GM23338 (cell line): ENCODE data around the gene CACNA2D4. TPM values are rescaled to one million over a fixed set of nuclear protein-coding genes. Genes with fewer than 3 reads are reported as not detected.

Experiments
- ATAC-seq: fragments of 200-7000 bp; cut with Tn5 transposase; 3 replicates; pipeline ENCODE4 v1.9.1; 2020
- DNase-seq: peaks from one replicate; pipeline ENCODE4 v3.0.0-alpha.2; 2015; ENCODE audit warnings: low spot score
- H2AFZ ChIP-seq: fragments of 200-600 bp; sonication (generic); 2 replicates; pipeline ENCODE4 v1.8.0; 2016; ENCODE audit warnings: antibody characterized with exemption, mild to moderate bottlenecking, moderate library complexity
- H3F3A ChIP-seq: fragments of 200-600 bp; sonication (generic); replicated peaks from 2 replicates; pipeline ENCODE4 v1.8.0; 2017; ENCODE audit warnings: antibody characterized with exemption, mixed run types, low read depth
- H3K27ac ChIP-seq: fragments of 200-600 bp; sonication (generic); 2 replicates; pipeline ENCODE4 v1.6.1; 2016; ENCODE audit warnings: low read depth
- H3K27me3 ChIP-seq: fragments of 200-600 bp; sonication (generic); 2 replicates; pipeline ENCODE4 v1.8.0; 2016; ENCODE audit warnings: mild to moderate bottlenecking, mixed run types, moderate library complexity; ENCODE audit not compliant: insufficient read depth
- H3K36me3 ChIP-seq: fragments of 200-600 bp; sonication (generic); 2 replicates; pipeline ENCODE4 v1.8.0; 2016; ENCODE audit warnings: mild to moderate bottlenecking; ENCODE audit not compliant: insufficient read depth
- H3K4me1 ChIP-seq: fragments of 200-600 bp; sonication (generic); 2 replicates; pipeline ENCODE4 v1.8.0; 2016; ENCODE audit warnings: mild to moderate bottlenecking, moderate library complexity; ENCODE audit not compliant: insufficient read depth
- H3K4me2 ChIP-seq: fragments of 200-600 bp; sonication (generic); 2 replicates; pipeline ENCODE4 v1.7.1; 2017; ENCODE audit warnings: mixed run types
- H3K4me3 ChIP-seq: fragments of 200-600 bp; sonication (generic); 2 replicates; pipeline ENCODE4 v1.6.1; 2016; ENCODE audit warnings: mixed run types
- H3K79me2 ChIP-seq: fragments of 200-600 bp; sonication (generic); replicated peaks from 2 replicates; pipeline ENCODE4 v1.8.0; 2017; ENCODE audit warnings: mild to moderate bottlenecking; ENCODE audit not compliant: insufficient read depth
- H3K9me2 ChIP-seq: fragments of 200-600 bp; sonication (generic); 2 replicates; pipeline ENCODE4 v1.8.0; 2017; ENCODE audit not compliant: insufficient read depth
- H4K20me1 ChIP-seq: fragments of 200-600 bp; sonication (generic); replicated peaks from 2 replicates; pipeline ENCODE4 v1.8.0; 2017; ENCODE audit warnings: mild to moderate bottlenecking; ENCODE audit not compliant: insufficient read depth
- H3K27ac Mint-ChIP-seq: 2 replicates; pipeline ENCODE4 v1.8.0; 2020; ENCODE audit warnings: inconsistent platforms, mild to moderate bottlenecking, moderate library complexity, mixed read lengths
- H3K27me3 Mint-ChIP-seq: 3 replicates; pipeline ENCODE4 v1.8.0; 2022; ENCODE audit warnings: low read depth, mild to moderate bottlenecking, moderate library complexity, mixed read lengths, inconsistent platforms; ENCODE audit not compliant: insufficient read depth, poor library complexity
- H3K36me3 Mint-ChIP-seq: 3 replicates; pipeline ENCODE4 v1.8.0; 2021; ENCODE audit warnings: low read depth, mild to moderate bottlenecking, inconsistent platforms, moderate library complexity, mixed read lengths
- H3K4me1 Mint-ChIP-seq: 3 replicates; pipeline ENCODE4 v1.8.0; 2020; ENCODE audit warnings: mild to moderate bottlenecking, inconsistent platforms, mixed read lengths
- H3K4me3 Mint-ChIP-seq: 3 replicates; pipeline ENCODE4 v1.8.0; 2021; ENCODE audit warnings: moderate library complexity, mild to moderate bottlenecking, inconsistent platforms, mixed read lengths
- H3K9me3 Mint-ChIP-seq: 3 replicates; pipeline ENCODE4 v1.8.0; 2020; ENCODE audit warnings: moderate library complexity, mild to moderate bottlenecking, inconsistent platforms, mixed read lengths
- CREB1 ChIP-seq: fragments of 250-450 bp; sonication (Bioruptor Pico); IDR thresholded peaks from 2 replicates; pipeline ENCODE4 v1.5.0; 2020; ENCODE audit warnings: low read depth, mild to moderate bottlenecking, moderate library complexity
- EZH2 ChIP-seq: fragments of 200-600 bp; sonication (generic); IDR thresholded peaks from one replicate; pipeline ENCODE4 v1.8.0; 2017; ENCODE audit warnings: antibody characterized with exemption, mild to moderate bottlenecking, low read depth; ENCODE audit not compliant: unreplicated experiment
- EZH2phosphoT487 ChIP-seq: fragments of 200-600 bp; sonication (generic); IDR thresholded peaks from one replicate; pipeline ENCODE4 v1.8.1; 2018; ENCODE audit warnings: antibody characterized with exemption; ENCODE audit not compliant: unreplicated experiment
- JUNB ChIP-seq: IDR thresholded peaks from one replicate; pipeline ENCODE4 v1.6.1; 2016; ENCODE audit warnings: antibody characterized with exemption; ENCODE audit not compliant: unreplicated experiment
- NANOG ChIP-seq: IDR thresholded peaks from 2 replicates; pipeline ENCODE4 v1.6.1; 2016; ENCODE audit warnings: antibody characterized with exemption, borderline replicate concordance
- POLR2AphosphoS5 ChIP-seq: IDR thresholded peaks from 2 replicates; pipeline ENCODE4 v1.6.1; 2016; ENCODE audit warnings: antibody characterized with exemption, low read depth
- STAT1 ChIP-seq: IDR thresholded peaks from one replicate; pipeline ENCODE4 v1.6.1; 2016; ENCODE audit warnings: antibody characterized with exemption; ENCODE audit not compliant: unreplicated experiment
- ZNF114 ChIP-seq: fragments of 250-450 bp; sonication (Bioruptor Pico); IDR thresholded peaks from 2 replicates; pipeline ENCODE4 v1.5.0; 2020; ENCODE audit warnings: mild to moderate bottlenecking, moderate library complexity
- ZNF331 ChIP-seq: fragments of 250-450 bp; sonication (Bioruptor Pico); IDR thresholded peaks from 2 replicates; pipeline ENCODE4 v1.5.0; 2020; ENCODE audit warnings: low read depth, mild to moderate bottlenecking, moderate library complexity
- polyA plus RNA-seq: library from polyadenylated mRNA; unstranded; fragments of >200 nt; fragmentation: Nextera tagmentation; extraction: Ambion mirVana; gene quantifications from 2 replicates; pipeline ENCODE4 v1.2.1, GENCODE V29; 2016
- total RNA-seq: library from RNA; depleted of rRNA; stranded (reverse); fragments of >200 nt; shearing (Covaris generic); gene quantifications from 2 replicates; pipeline ENCODE4 v1.2.3, GENCODE V29; 2014
- TF ChIP-seq, protein P1 (sequence below), 2 experiments: fragments of 200-600 bp in 1 of 2; sonication (generic) in 1 of 2; conservative IDR thresholded peaks; 2 replicates each; pipeline versions ENCODE4 v1.5.1 to v1.6.1; 2016 to 2017; ENCODE audit warnings: antibody characterized with exemption in 2 of 2, low read depth in 2 of 2, mild to moderate bottlenecking in 2 of 2, moderate library complexity in 1 of 2
- TF ChIP-seq, protein P2 (sequence below): IDR thresholded peaks from one replicate; pipeline ENCODE4 v1.6.1; 2018; ENCODE audit warnings: antibody characterized with exemption; ENCODE audit not compliant: unreplicated experiment
- TF ChIP-seq, protein P3 (sequence below): fragments of 250-450 bp; sonication (Bioruptor Pico); IDR thresholded peaks from 2 replicates; pipeline ENCODE4 v1.5.0; 2020; ENCODE audit warnings: mild to moderate bottlenecking, moderate library complexity
- TF ChIP-seq, protein P4 (sequence below): IDR thresholded peaks from 2 replicates; pipeline ENCODE4 v1.6.1; 2016; ENCODE audit warnings: antibody characterized with exemption

Gene CACNA2D4
- total and polyA plus RNA-seq, 2 experiments from 2014 or later: 0.07 to 0.24 TPM

DNA sequence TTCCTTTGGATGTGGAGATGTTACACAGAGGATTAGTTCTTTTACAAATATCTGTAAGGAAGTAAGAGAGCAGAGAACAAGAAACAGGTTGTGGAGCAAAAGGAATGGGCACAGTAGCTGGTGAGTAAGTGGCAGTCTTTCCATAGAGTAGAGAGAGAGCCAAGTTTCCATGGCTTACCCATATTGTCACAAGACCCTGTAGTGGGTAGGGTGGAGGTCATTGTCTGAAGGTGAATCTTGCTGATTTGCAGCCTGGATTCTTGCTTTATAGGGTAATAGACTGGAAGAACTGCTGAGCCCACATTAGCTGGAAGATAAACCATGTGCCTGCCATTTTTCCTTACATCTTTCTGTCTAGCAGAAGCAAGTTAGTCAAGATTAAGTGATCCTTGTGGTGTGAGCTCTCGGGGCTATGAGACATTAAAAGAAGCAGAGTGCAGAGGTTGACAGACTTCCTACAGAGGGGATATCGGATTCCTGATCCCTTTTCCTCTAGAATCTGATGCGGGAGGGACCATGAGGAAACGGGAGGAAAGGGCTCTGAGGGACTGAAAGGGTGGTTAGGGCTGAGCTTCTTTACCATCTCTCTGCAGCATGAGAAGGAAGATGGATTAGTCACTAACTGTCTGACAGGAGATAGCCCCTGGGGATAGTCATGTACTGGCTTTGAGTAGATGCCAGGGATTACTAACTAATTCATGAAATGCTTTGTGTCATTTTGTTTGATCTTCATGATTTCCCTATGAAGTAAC, 142.1 kb downstream of the CACNA2D4 start:
- Histone ChIP-seq H3K27me3 (no peaks in the 10 kb centered on the region), H3F3A (no peaks in the 10 kb centered on the region), H3K4me3 (no peak overlapping the region), H4K20me1 (0 out of 2 replicates have a peak, but pooled peaks cover 23% of the 10 kb centered on the region), H3K36me3 (peaks cover 3% of the 10 kb centered on the region; the same call in 1 of the 2 replicates), H3K9me2 (no peaks in the 10 kb centered on the region), H3K4me1 (0 out of 2 replicates have a peak, but pooled peaks cover 13% of the 10 kb centered on the region), H3K4me2 (no peak overlapping the region), H2AFZ (no peak overlapping the region), H3K27ac (no peak overlapping the region), H3K79me2 (peaks cover 46% of the 10 kb centered on the region)
- Mint-ChIP-seq H3K27me3 (no peaks in the 10 kb centered on the region), H3K9me3 (no peaks in the 10 kb centered on the region), H3K4me3 (no peak overlapping the region), H3K4me1 (peaks cover 23% of the 10 kb centered on the region; the same call in 2 of the 3 replicates), H3K27ac (no peak overlapping the region), H3K36me3 (no peaks in the 10 kb centered on the region; the same call in 1 of the 3 replicates)
- no peak for DNase-seq
- TF ChIP-seq ZNF114 (CRISPR knock-in tag) (no peak), EZH2 (no peak), CREB1 (CRISPR knock-in tag) (no peak), EZH2phosphoT487 (no peak), ZNF331 (CRISPR knock-in tag) (no peak), POLR2AphosphoS5 (no peak), STAT1 (no peak), NANOG (no peak), JUNB (no peak)
- TF ChIP-seq, protein P1, sequence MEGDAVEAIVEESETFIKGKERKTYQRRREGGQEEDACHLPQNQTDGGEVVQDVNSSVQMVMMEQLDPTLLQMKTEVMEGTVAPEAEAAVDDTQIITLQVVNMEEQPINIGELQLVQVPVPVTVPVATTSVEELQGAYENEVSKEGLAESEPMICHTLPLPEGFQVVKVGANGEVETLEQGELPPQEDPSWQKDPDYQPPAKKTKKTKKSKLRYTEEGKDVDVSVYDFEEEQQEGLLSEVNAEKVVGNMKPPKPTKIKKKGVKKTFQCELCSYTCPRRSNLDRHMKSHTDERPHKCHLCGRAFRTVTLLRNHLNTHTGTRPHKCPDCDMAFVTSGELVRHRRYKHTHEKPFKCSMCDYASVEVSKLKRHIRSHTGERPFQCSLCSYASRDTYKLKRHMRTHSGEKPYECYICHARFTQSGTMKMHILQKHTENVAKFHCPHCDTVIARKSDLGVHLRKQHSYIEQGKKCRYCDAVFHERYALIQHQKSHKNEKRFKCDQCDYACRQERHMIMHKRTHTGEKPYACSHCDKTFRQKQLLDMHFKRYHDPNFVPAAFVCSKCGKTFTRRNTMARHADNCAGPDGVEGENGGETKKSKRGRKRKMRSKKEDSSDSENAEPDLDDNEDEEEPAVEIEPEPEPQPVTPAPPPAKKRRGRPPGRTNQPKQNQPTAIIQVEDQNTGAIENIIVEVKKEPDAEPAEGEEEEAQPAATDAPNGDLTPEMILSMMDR (conservative IDR thresholded peaks at IDR 0.05; ENCODE audit: low read depth in 2 of 2): no peak
- TF ChIP-seq, protein P2, sequence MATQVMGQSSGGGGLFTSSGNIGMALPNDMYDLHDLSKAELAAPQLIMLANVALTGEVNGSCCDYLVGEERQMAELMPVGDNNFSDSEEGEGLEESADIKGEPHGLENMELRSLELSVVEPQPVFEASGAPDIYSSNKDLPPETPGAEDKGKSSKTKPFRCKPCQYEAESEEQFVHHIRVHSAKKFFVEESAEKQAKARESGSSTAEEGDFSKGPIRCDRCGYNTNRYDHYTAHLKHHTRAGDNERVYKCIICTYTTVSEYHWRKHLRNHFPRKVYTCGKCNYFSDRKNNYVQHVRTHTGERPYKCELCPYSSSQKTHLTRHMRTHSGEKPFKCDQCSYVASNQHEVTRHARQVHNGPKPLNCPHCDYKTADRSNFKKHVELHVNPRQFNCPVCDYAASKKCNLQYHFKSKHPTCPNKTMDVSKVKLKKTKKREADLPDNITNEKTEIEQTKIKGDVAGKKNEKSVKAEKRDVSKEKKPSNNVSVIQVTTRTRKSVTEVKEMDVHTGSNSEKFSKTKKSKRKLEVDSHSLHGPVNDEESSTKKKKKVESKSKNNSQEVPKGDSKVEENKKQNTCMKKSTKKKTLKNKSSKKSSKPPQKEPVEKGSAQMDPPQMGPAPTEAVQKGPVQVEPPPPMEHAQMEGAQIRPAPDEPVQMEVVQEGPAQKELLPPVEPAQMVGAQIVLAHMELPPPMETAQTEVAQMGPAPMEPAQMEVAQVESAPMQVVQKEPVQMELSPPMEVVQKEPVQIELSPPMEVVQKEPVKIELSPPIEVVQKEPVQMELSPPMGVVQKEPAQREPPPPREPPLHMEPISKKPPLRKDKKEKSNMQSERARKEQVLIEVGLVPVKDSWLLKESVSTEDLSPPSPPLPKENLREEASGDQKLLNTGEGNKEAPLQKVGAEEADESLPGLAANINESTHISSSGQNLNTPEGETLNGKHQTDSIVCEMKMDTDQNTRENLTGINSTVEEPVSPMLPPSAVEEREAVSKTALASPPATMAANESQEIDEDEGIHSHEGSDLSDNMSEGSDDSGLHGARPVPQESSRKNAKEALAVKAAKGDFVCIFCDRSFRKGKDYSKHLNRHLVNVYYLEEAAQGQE: no peak
- TF ChIP-seq, protein P3, sequence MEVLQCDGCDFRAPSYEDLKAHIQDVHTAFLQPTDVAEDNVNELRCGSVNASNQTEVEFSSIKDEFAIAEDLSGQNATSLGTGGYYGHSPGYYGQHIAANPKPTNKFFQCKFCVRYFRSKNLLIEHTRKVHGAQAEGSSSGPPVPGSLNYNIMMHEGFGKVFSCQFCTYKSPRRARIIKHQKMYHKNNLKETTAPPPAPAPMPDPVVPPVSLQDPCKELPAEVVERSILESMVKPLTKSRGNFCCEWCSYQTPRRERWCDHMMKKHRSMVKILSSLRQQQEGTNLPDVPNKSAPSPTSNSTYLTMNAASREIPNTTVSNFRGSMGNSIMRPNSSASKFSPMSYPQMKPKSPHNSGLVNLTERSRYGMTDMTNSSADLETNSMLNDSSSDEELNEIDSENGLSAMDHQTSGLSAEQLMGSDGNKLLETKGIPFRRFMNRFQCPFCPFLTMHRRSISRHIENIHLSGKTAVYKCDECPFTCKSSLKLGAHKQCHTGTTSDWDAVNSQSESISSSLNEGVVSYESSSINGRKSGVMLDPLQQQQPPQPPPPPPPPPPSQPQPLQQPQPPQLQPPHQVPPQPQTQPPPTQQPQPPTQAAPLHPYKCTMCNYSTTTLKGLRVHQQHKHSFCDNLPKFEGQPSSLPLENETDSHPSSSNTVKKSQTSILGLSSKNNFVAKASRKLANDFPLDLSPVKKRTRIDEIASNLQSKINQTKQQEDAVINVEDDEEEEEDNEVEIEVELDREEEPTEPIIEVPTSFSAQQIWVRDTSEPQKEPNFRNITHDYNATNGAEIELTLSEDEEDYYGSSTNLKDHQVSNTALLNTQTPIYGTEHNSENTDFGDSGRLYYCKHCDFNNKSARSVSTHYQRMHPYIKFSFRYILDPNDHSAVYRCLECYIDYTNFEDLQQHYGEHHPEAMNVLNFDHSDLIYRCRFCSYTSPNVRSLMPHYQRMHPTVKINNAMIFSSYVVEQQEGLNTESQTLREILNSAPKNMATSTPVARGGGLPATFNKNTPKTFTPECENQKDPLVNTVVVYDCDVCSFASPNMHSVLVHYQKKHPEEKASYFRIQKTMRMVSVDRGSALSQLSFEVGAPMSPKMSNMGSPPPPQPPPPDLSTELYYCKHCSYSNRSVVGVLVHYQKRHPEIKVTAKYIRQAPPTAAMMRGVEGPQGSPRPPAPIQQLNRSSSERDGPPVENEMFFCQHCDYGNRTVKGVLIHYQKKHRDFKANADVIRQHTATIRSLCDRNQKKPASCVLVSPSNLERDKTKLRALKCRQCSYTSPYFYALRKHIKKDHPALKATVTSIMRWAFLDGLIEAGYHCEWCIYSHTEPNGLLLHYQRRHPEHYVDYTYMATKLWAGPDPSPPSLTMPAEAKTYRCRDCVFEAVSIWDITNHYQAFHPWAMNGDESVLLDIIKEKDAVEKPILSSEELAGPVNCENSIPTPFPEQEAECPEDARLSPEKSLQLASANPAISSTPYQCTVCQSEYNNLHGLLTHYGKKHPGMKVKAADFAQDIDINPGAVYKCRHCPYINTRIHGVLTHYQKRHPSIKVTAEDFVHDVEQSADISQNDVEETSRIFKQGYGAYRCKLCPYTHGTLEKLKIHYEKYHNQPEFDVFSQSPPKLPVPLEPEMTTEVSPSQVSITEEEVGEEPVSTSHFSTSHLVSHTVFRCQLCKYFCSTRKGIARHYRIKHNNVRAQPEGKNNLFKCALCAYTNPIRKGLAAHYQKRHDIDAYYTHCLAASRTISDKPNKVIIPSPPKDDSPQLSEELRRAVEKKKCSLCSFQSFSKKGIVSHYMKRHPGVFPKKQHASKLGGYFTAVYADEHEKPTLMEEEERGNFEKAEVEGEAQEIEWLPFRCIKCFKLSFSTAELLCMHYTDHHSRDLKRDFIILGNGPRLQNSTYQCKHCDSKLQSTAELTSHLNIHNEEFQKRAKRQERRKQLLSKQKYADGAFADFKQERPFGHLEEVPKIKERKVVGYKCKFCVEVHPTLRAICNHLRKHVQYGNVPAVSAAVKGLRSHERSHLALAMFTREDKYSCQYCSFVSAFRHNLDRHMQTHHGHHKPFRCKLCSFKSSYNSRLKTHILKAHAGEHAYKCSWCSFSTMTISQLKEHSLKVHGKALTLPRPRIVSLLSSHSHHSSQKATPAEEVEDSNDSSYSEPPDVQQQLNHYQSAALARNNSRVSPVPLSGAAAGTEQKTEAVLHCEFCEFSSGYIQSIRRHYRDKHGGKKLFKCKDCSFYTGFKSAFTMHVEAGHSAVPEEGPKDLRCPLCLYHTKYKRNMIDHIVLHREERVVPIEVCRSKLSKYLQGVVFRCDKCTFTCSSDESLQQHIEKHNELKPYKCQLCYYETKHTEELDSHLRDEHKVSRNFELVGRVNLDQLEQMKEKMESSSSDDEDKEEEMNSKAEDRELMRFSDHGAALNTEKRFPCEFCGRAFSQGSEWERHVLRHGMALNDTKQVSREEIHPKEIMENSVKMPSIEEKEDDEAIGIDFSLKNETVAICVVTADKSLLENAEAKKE (CRISPR knock-in tag): no peak
- TF ChIP-seq, protein P4, sequence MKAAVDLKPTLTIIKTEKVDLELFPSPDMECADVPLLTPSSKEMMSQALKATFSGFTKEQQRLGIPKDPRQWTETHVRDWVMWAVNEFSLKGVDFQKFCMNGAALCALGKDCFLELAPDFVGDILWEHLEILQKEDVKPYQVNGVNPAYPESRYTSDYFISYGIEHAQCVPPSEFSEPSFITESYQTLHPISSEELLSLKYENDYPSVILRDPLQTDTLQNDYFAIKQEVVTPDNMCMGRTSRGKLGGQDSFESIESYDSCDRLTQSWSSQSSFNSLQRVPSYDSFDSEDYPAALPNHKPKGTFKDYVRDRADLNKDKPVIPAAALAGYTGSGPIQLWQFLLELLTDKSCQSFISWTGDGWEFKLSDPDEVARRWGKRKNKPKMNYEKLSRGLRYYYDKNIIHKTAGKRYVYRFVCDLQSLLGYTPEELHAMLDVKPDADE: no peak
- ATAC-seq: peak; percentile 64
